GM18517 (cell line): ENCODE results near the gene SPRR2F.
"Not testable (repeated sequence)": the region's sequence is repeated elsewhere in the genome, so short reads cannot be mapped to it uniquely, and the experiment has no call there.

ENCODE experiments used
- ATAC-seq: cut with Tn5 transposase; IDR thresholded peaks from one replicate; pipeline ENCODE4 v1.9.1; 2021; ENCODE audit warnings: mild to moderate bottlenecking, moderate library complexity; ENCODE audit not compliant: unreplicated experiment

The SPRR2F gene

GRCh38 chr1:153113416-153113815 lies at the start of gene SPRR2F:
Gene SPRR2F (minus strand): TSS chr1:153113516. CDS start chr1:153112733, 783 bp downstream.
- no peak for ATAC-seq

GRCh38 chr1:153155541-153155940 lies 42.2 kb upstream of the SPRR2F start:
- no peak for ATAC-seq

GRCh38 chr1:153152481-153152880 lies 39.2 kb upstream of the SPRR2F start:
- no peak for ATAC-seq

- ATAC-seq: no peak
Measured at GRCh38 chr1:153150846-153151245, 37.5 kb upstream of the SPRR2F start, which contains the start of gene SPRR2G. Gene SPRR2G (minus strand): TSS chr1:153150890. CDS start chr1:153150110, 780 bp downstream.

GRCh38 chr1:153141377-153141776 lies 28.1 kb upstream of the SPRR2F start:
- no peak for ATAC-seq

- ATAC-seq: no peak
Measured at GRCh38 chr1:153140484-153140883, 27.2 kb upstream of the SPRR2F start.

GRCh38 chr1:153133743-153134142 lies 20.4 kb upstream of the SPRR2F start:
- no peak for ATAC-seq

- no peak for ATAC-seq
Measured at GRCh38 chr1:153133267-153133666, 20.0 kb upstream of the SPRR2F start.

GRCh38 chr1:153128688-153129087 lies 15.4 kb upstream of the SPRR2F start:
- not testable (repeated sequence) for ATAC-seq

- ATAC-seq: no peak
Measured at GRCh38 chr1:153127296-153127695, 14.0 kb upstream of the SPRR2F start.

- ATAC-seq: no peak
Measured at GRCh38 chr1:153125536-153125935, 12.2 kb upstream of the SPRR2F start.

- ATAC-seq: not testable (repeated sequence)
Measured at GRCh38 chr1:153123793-153124192, 10.5 kb upstream of the SPRR2F start.

GRCh38 chr1:153122831-153123421 lies 9.6 kb upstream of the SPRR2F start:
- ATAC-seq: no peak

GRCh38 chr1:153120945-153121344 lies 7.6 kb upstream of the SPRR2F start:
- no peak for ATAC-seq

- ATAC-seq: no peak
Measured at GRCh38 chr1:153119491-153119971, 6.2 kb upstream of the SPRR2F start.

GRCh38 chr1:153115264-153115663 lies 1.9 kb upstream of the SPRR2F start:
- not testable (repeated sequence) for ATAC-seq

GRCh38 chr1:153112454-153112853 lies 862 bp downstream of the SPRR2F start:
- ATAC-seq: not testable (repeated sequence)

GRCh38 chr1:153100245-153100644 lies 13.1 kb downstream of the SPRR2F start:
- ATAC-seq: no peak

GRCh38 chr1:153099461-153100045 lies 13.8 kb downstream of the SPRR2F start:
- no peak for ATAC-seq

- ATAC-seq: no peak
Measured at GRCh38 chr1:153095764-153096163, 17.6 kb downstream of the SPRR2F start.

GRCh38 chr1:153094426-153094825 lies 18.9 kb downstream of the SPRR2F start, which contains the start of gene SPRR2E:
Gene SPRR2E (minus strand): TSS chr1:153094526. CDS start chr1:153093751, 775 bp downstream.
- no peak for ATAC-seq

GRCh38 chr1:153087652-153088051 lies 25.7 kb downstream of the SPRR2F start:
- ATAC-seq: no peak
